Activated CD4-positive, CD25-positive, alpha-beta regulatory T cell treated with anti-CD3 and anti-CD28 coated beads, Interleukin-2, amount 50 U/mL, for 16 hours (primary cell): ENCODE results near the gene DTNB.

ENCODE experiments used
- DNase-seq: peaks from one replicate; pipeline ENCODE4 v3.0.0-alpha.2; 2020; ENCODE audit warnings: low read depth, low spot score

DTNB gene

GRCh38 chr2:25467743-25468142, 205.6 kb downstream of the DTNB start:
- DNase-seq, result no peak

- no peak for DNase-seq
Observed at GRCh38 chr2:25462021-25462420, 211.4 kb downstream of the DTNB start.

- DNase-seq, result no peak
Observed at GRCh38 chr2:25460261-25460905, 213.0 kb downstream of the DTNB start.

DNA sequence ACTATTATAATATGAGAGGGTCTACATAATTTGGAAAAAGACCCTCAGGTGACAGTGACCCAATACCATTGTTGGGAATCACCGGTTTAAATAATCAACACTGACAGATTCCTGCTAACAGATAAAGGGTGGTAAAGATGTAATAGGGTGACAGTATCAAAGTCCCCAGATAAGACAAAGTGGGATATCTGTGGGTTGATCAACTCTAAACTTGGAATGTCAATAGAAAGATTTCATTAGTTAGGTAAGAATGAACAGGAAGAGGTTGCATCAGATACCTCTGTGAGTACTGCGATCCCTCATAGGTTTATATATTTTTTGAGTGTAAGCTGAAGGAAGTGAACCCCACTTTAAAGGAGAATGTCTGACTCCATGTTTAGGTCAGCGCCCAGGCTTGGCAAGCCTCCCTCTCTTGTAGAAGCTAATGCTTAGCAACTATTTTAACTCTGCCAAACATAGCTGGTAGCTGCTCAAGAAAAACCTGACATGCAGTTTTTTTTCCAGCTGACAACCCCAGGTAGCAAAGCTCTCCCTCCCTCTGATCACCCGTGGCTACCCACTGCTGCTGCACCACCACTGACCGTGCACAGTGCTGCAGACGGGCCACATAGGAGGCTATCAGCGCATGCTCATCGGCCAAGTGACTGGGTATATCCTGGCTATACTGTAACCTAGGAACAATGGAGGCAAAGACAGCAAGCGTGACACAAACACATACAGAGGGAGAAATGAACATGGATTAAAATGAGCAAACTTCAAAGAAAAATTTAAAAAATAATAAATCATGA, 218.4 kb downstream of the DTNB start:
- DNase-seq, result no peak

- no peak for DNase-seq
Observed at GRCh38 chr2:25453199-25453905, 220.0 kb downstream of the DTNB start.

DNA sequence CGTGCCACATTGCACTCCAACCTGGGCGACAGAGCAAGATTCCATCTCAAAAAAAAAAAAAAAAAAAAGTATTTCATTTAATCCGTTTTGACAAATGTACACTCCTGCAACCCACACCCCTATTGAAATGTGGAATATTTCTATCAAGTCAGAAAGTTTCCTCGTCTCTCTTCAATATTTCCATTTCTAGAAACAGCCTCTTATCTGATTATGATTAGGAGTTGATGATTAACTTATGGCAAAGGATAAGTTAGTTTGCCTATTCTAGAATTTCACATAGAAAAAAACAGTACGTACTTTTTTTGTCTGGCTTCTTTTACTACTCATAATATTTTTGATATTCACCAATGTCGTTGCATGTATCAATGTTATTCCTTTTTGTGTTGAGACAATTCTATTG, 224.6 kb downstream of the DTNB start:
- no peak for DNase-seq

- no peak for DNase-seq
Observed at GRCh38 chr2:25447018-25447417, 226.4 kb downstream of the DTNB start.

- DNase-seq, result no peak
Observed at GRCh38 chr2:25446122-25446521, 227.3 kb downstream of the DTNB start.

DNA sequence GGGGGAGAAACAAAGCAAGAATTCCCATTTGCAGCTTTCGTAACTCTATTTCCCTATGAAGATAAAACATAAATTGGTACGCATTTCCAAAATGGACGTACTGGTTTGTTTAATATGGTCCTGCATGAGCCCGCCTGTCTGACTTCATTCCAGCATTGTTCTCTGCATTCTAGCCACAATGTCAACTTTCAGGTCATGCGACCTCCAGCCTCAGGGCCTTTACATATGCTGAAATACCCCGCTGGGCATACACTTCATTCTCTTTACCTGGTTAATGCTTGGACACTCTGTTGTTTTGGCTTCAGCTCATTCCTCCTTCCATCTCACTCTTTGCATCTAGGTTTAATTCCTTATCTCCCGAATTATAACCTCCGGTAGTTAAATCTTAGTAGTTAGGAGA, 227.9 kb downstream of the DTNB start:
- DNase-seq, result no peak

DNA sequence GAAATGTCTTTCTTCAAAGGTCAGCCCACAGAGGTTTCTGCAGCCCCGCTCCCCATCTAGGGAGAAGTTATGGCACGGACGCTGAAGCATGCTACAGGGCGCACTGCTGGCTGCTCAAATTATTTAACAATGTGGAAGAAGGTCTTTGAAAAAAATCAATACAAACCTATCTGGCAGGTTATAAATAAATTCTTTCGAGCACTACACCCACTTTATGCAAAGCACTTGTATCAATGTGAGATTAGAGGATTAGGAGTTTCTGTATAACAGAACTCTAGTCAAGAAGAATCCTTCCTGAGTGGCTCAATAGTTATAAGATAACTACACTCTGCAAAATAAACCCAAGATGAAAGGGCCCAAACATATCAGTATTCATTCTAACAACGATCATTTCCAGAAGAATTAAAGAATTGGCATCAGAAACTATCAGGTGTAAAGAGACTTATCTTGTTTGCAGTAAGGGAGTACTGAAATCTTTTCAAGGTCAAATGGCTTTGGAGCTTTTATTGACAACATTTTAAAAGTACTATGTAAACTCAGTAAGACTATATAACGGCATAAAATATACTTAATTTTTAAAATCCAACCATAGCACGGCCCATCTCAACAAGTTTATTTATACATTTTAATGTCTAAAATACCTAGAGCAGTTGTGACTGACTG, 228.6 kb downstream of the DTNB start:
- no peak for DNase-seq

DNA sequence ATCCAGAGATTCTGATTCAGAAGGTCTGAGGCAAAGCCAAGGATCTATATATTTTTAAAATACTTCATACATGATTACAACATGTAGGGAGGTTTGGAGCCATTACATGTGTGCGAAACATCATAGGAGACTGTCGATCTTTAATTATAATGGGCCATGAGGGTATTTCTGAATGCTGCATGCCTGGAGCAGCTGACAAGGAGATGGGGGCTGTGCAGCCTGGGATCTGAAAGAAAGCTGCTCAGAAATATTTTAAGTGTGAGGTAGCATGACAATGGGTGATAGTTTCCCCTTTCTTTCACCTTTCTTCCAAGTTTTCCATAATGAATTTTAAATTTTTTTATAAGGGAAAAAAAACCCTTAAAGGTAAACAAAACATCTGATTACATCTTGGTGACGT, 229.6 kb downstream of the DTNB start:
- no peak for DNase-seq

GRCh38 chr2:25441353-25441752, 232.0 kb downstream of the DTNB start:
- DNase-seq, result no peak

GRCh38 chr2:25438793-25439192, 234.6 kb downstream of the DTNB start:
- no peak for DNase-seq

DNA sequence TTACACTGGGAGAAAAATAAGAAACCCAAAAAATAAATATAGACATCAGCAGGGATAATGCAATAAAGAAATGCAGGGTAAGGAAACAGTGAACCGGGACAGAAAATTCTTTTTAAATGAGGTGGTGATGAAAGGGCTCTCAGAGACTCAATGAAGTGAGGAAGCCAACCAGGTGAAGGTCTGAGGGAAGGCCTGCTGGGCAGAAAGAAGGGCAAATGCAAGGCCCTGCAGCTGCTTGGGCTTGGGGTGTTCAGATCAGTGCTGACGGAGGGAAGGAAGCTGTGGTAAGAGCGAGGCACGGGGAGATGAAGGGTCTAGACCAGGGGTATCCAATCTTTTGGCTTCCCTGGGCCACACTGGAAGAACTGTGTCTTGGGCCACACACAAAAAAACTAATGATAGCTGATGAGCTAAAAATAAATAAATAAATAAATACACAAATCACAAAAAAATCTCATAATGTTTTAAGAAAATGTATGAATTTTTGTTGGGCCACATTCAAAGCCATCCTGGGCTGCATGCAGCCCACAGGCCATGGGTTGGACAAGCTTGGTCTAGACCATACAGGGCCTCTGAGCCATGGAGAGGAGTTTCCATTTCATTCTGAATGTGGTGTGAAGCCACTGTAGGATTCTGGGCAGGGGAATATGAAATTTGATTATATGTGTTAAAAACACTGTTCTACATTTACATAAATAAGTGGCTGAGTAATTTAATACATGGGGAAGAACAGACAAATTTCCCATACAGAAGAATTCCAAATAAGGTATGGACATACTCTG, 235.3 kb downstream of the DTNB start:
- DNase-seq, result no peak

- no peak for DNase-seq
Observed at GRCh38 chr2:25435421-25435820, 238.0 kb downstream of the DTNB start.

GRCh38 chr2:25431604-25432003, 241.8 kb downstream of the DTNB start:
- no peak for DNase-seq

- DNase-seq, result no peak
Observed at GRCh38 chr2:25430556-25430955, 242.8 kb downstream of the DTNB start.

- DNase-seq, result no peak
Observed at GRCh38 chr2:25426326-25426725, 247.1 kb downstream of the DTNB start.

- DNase-seq, result no peak
Observed at GRCh38 chr2:25424426-25425028, 248.8 kb downstream of the DTNB start.

DNA sequence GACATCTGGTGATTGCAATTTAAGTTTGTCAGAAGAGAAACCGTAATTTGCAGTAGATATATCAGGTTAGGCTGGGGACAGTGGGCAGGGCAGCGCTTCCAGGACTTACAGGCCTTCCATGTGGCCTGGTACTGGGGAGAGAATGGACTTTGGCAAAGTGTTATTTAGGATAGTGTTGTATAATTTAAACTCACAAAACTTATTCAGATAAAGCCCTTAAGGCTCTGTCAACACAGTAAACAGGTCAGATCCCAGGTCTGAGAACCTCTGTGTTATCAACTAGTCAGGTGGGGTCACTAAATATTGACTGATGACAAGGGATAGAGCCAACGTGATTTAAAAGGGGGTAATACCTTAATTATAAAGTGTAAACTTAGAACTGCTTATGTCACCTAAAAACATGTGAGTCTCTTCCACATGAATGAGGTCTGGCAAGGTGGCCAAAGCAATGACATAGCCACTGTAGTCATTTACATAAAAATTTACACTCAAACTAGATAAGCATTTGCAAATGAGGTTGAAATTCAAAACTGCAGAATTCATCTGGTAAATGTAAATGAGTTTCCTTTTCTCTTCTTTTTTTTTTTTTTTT, 251.5 kb downstream of the DTNB start:
- no peak for DNase-seq

DNA sequence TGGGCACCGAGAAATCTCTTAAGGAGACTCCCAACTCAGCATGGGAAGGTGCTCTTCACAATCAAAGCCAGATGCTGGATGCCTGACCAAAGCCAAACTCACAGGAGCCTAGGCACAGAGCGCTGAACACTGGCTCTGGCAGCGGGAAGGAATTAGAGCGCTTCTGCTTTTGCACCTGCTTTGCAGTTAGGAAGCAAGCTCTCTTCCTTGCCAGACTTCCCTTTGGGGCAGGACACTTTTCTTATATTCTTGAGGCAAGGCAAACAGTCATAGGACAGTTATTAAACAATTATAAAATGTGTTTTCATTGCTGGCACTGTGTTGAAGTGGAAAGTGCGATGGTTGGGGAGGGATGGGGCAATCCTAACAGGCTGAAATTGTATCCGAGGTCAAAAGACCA, 252.1 kb downstream of the DTNB start:
- DNase-seq, result no peak
